Fibroblast of the aortic adventitia (primary cell): ENCODE results near the gene HS2ST1. TPM values are rescaled to one million over a fixed set of nuclear protein-coding genes. Genes with fewer than 3 reads are reported as not detected.
"Not testable (repeated sequence)": the region's sequence is repeated elsewhere in the genome, so short reads cannot be mapped to it uniquely, and the experiment has no call there.

Source experiments
- DNase-seq: peaks from one replicate; pipeline ENCODE4 v3.0.0-alpha.2; 2010; ENCODE audit warnings: low read depth
- H3K4me3 ChIP-seq: 2 replicates; pipeline ENCODE4 v1.5.1; 2011; ENCODE audit warnings: low read depth, mild to moderate bottlenecking, control low read depth, low read length, moderate library complexity
- CTCF ChIP-seq: IDR thresholded peaks from 2 replicates; pipeline ENCODE4 v1.5.1; 2011; ENCODE audit warnings: mild to moderate bottlenecking, low read length, control low read depth, inconsistent platforms; ENCODE audit not compliant: insufficient read depth
- total RNA-seq: library from RNA; depleted of rRNA; stranded (reverse); fragments of >200 nt; gene quantifications from 2 replicates; pipeline ENCODE4 v1.2.3, GENCODE V29; 2012; ENCODE audit warnings: low replicate concordance

Gene HS2ST1
- total RNA-seq, 1 donor = 51.0 TPM

- DNase-seq = no peak
- no peak for TF ChIP-seq CTCF
These were observed 142.5 kb downstream of the HS2ST1 start for GRCh38 chr1:87056974-87057373.

GRCh38 chr1:87058343-87058649, 143.9 kb downstream of the HS2ST1 start:
- H3K4me3 ChIP-seq = peak overlapping the region; percentile 55
- no peak for TF ChIP-seq CTCF
- DNase-seq = no peak

More at GRCh38 chr1:87056974-87057373, 142.5 kb downstream of the HS2ST1 start:
- no peak overlapping the region for H3K4me3 ChIP-seq

- DNase-seq = peak; percentile 32
- no peak for TF ChIP-seq CTCF
- H3K4me3 ChIP-seq = no peak overlapping the region
These were observed 147.3 kb downstream of the HS2ST1 start for GRCh38 chr1:87061742-87062156.

GRCh38 chr1:87062687-87063086, 148.3 kb downstream of the HS2ST1 start:
- no peak for TF ChIP-seq CTCF
- H3K4me3 ChIP-seq = no peak overlapping the region
- no peak for DNase-seq

GRCh38 chr1:87064309-87064708, 149.9 kb downstream of the HS2ST1 start:
- no peak for DNase-seq
- H3K4me3 ChIP-seq = no peak overlapping the region
- TF ChIP-seq CTCF = no peak

- no peak for TF ChIP-seq CTCF
- DNase-seq = no peak
These were observed 150.6 kb downstream of the HS2ST1 start for GRCh38 chr1:87064986-87065385.

GRCh38 chr1:87066708-87067107, 152.3 kb downstream of the HS2ST1 start:
- H3K4me3 ChIP-seq, DNase-seq: not testable (repeated sequence)

More at GRCh38 chr1:87064986-87065385, 150.6 kb downstream of the HS2ST1 start:
- H3K4me3 ChIP-seq = no peak overlapping the region
